HepG2 (cell line): ENCODE data around the gene COA7. TPM values are rescaled to one million over a fixed set of nuclear protein-coding genes. Genes with fewer than 3 reads are reported as not detected.

ENCODE experiments used
- ATAC-seq: fragments of 200-7000 bp; cut with Tn5 transposase; 3 replicates; pipeline ENCODE4 v1.9.1; 2020; ENCODE audit warnings: mild to moderate bottlenecking, moderate library complexity
- BruUV-seq: library from RNA; stranded (reverse); fragments of 400-500 nt; replicated peaks from 2 replicates; lab custom pipeline; 2021; lab: Mats Ljungman, UMichigan
- CTCF ChIA-PET: fragments of 300-600 bp; formaldehyde crosslinking; extraction: SDS; loops from one replicate; lab custom pipeline; 2021; ENCODE audit warnings: low total read pairs, inconsistent platforms, low intra/inter-chr PET ratio; lab: Yijun Ruan, JAX
- POLR2A ChIA-PET: fragments of 350-600 bp; sonication (Branson Sonifier 250); formaldehyde crosslinking; loops from one replicate; lab custom pipeline; 2020; ENCODE audit warnings: antibody characterized with exemption, inconsistent platforms; lab: Yijun Ruan, JAX
- DNase-seq: peaks from one replicate; pipeline ENCODE4 v3.0.0-alpha.2; 2015; ENCODE audit warnings: low spot score
- FAIRE-seq: peaks from 3 replicates; lab custom pipeline; 2011; peaks lifted over from hg19 to GRCh38; lab: Jason Lieb, UNC
- H2AFZ ChIP-seq: one replicate; pipeline ENCODE4 v1.6.1; 2011; ENCODE audit warnings: low read length, inconsistent platforms
- H3K27ac ChIP-seq: fragments of 300-600 bp; 3 replicates; pipeline ENCODE4 v1.8.0; 2011; ENCODE audit warnings: mixed run types, mild to moderate bottlenecking, mixed read lengths, low read length, inconsistent platforms; ENCODE audit not compliant: insufficient read depth; ENCODE audit errors: extremely low read length
- H3K27me3 ChIP-seq, 2 experiments: fragments of 200-600 bp in 1 of 2; 2 replicates in 1 of 2; 3 replicates in 1 of 2; pipeline versions ENCODE4 v1.6.0 to v1.8.0; 2011; ENCODE audit warnings: low read length in 2 of 2, mild to moderate bottlenecking in 2 of 2, moderate library complexity in 2 of 2, inconsistent platforms in 1 of 2; ENCODE audit not compliant: insufficient read depth in 2 of 2, control insufficient read depth in 1 of 2
- H3K36me3 ChIP-seq, 2 experiments: fragments of 200-600 bp in 1 of 2; replicated peaks in 1 of 2; 2 replicates in 1 of 2; 3 replicates in 1 of 2; pipeline versions ENCODE4 v1.5.1 to v1.8.0; 2011; ENCODE audit warnings: low read length in 2 of 2, inconsistent platforms in 1 of 2; ENCODE audit not compliant: insufficient read depth in 2 of 2, control insufficient read depth in 1 of 2
- H3K4me1 ChIP-seq: 2 replicates; pipeline ENCODE4 v1.5.1; 2012; ENCODE audit warnings: low read length, inconsistent platforms; ENCODE audit not compliant: insufficient read depth
- H3K4me2 ChIP-seq: 2 replicates; pipeline ENCODE4 v1.6.0; 2011; ENCODE audit warnings: low read depth, low read length, inconsistent platforms
- H3K4me3 ChIP-seq, 3 experiments: fragments of 200-600 bp in 1 of 3; sonication (generic), shearing (Covaris generic) in 1 of 3; replicated peaks in 1 of 3; 2 replicates each; pipeline ENCODE4 v1.5.1; 2011 to 2016; ENCODE audit warnings: low read length in 3 of 3, inconsistent platforms in 2 of 3, low read depth in 2 of 3, mild to moderate bottlenecking in 2 of 3, control low read depth in 1 of 3, mixed read lengths in 1 of 3; ENCODE audit not compliant: insufficient read depth in 1 of 3
- H3K79me2 ChIP-seq: one replicate; pipeline ENCODE4 v1.6.1; 2011; ENCODE audit warnings: low read length, inconsistent platforms; ENCODE audit not compliant: insufficient read depth
- H3K9ac ChIP-seq: 2 replicates; pipeline ENCODE4 v1.6.0; 2011; ENCODE audit warnings: mild to moderate bottlenecking, low read depth, low read length, inconsistent platforms; ENCODE audit not compliant: insufficient read depth
- H3K9me3 ChIP-seq: 2 replicates; pipeline ENCODE4 v1.5.1; 2012; ENCODE audit warnings: mild to moderate bottlenecking, low read length
- H4K20me1 ChIP-seq: 2 replicates; pipeline ENCODE4 v1.6.0; 2011; ENCODE audit warnings: inconsistent platforms, mild to moderate bottlenecking, low read length, moderate library complexity; ENCODE audit not compliant: insufficient read depth
- HCFC1 ChIP-seq: fragments of 150-350 bp; IDR thresholded peaks from 2 replicates; pipeline ENCODE4 v1.6.1; 2014; ENCODE audit warnings: low read depth, low read length
- MBNL3 ChIP-seq: fragments of 250-450 bp; sonication (Bioruptor Pico); conservative IDR thresholded peaks from 2 replicates; pipeline ENCODE4 v1.8.0; 2022; ENCODE audit warnings: mild to moderate bottlenecking, inconsistent platforms
- PAF1 ChIP-seq: IDR thresholded peaks from 2 replicates; pipeline ENCODE4 v1.6.1; 2016; ENCODE audit warnings: missing genetic modification reagents, missing compliant biosample characterization
- ZBTB20 ChIP-seq: sonication (generic); formaldehyde crosslinking; IDR thresholded peaks from 2 replicates; pipeline ENCODE4 v1.8.1; 2023; ENCODE audit warnings: missing genetic modification reagents, low read depth, mild to moderate bottlenecking, borderline replicate concordance
- ZBTB38 ChIP-seq: sonication (generic); formaldehyde crosslinking; IDR thresholded peaks from 2 replicates; pipeline ENCODE4 v1.5.1; 2020; ENCODE audit warnings: mild to moderate bottlenecking, missing genetic modification reagents
- ZNF331 ChIP-seq: sonication (generic); formaldehyde crosslinking; IDR thresholded peaks from 2 replicates; pipeline ENCODE4 v1.4.0; 2020; ENCODE audit warnings: missing genetic modification reagents
- ZNF496 ChIP-seq: sonication (generic); formaldehyde crosslinking; IDR thresholded peaks from 2 replicates; pipeline ENCODE4 v1.8.1; 2023; ENCODE audit warnings: mild to moderate bottlenecking, moderate library complexity, missing genetic modification reagents; ENCODE audit not compliant: insufficient replicate concordance
- ZNF746 ChIP-seq: sonication (generic); formaldehyde crosslinking; IDR thresholded peaks from 2 replicates; pipeline ENCODE4 v1.8.0; 2022; ENCODE audit warnings: mild to moderate bottlenecking, missing genetic modification reagents
- ZNF775 ChIP-seq: sonication (generic); formaldehyde crosslinking; IDR thresholded peaks from 2 replicates; pipeline ENCODE4 v1.4.0; 2020; ENCODE audit warnings: missing genetic modification reagents, mild to moderate bottlenecking, moderate library complexity, borderline replicate concordance
- ZNF792 ChIP-seq: IDR thresholded peaks from 2 replicates; pipeline ENCODE4 v1.6.1; 2016
- WGBS: methylation state at CpG from one replicate; pipeline ENCODE4 v1.1.6; 2017; ENCODE audit warnings: low lambda C conversion rate; 5-methylcytosine and 5-hydroxymethylcytosine counted together
- in situ Hi-C: cut with HindIII; loops from 2 replicates; pipeline ENCODE4 v1.10.0; 2017; ENCODE audit warnings: low pct_unique_long_range_greater_than_20kb; ENCODE audit not compliant: extremely low pct_ligation_motif_present
- intact Hi-C: fragments of 100-400 bp; cut with micrococcal nuclease; formaldehyde crosslinking; loops from one replicate; pipeline ENCODE4 v1.10.0; 2022; ENCODE audit not compliant: unreplicated experiment
- polyA plus RNA-seq, 8 experiments: library from polyadenylated mRNA; depleted of rRNA in 3 of 8; stranded (reverse) in 7 of 8; unstranded in 1 of 8; fragments of >200 nt; fragmentation: Illumina TruSeq in 4 of 8; extraction: Trizol in 4 of 8; gene quantifications; 2 replicates each; pipeline versions ENCODE4 v1.2.1 to v1.2.3, GENCODE V29; 2011 to 2016; ENCODE audit warnings: low read depth in 4 of 8, missing spikeins in 1 of 8, mixed read lengths in 1 of 8; ENCODE audit not compliant: insufficient read depth in 1 of 8
- total RNA-seq, 5 experiments: library from RNA; depleted of rRNA; stranded (reverse); fragments of >200 nt; fragmentation: Illumina TruSeq; extraction: Trizol; gene quantifications; 2 replicates each; pipeline ENCODE4 v1.2.3, GENCODE V29; 2016; ENCODE audit warnings: low read depth in 1 of 5
- TF ChIP-seq, protein P1 (sequence below): sonication (generic); formaldehyde crosslinking; IDR thresholded peaks from 2 replicates; pipeline ENCODE4 v1.9.0; 2021; ENCODE audit warnings: missing genetic modification reagents, borderline replicate concordance
- TF ChIP-seq, protein P2 (sequence below), 2 experiments: sonication (generic) in 1 of 2; formaldehyde crosslinking in 1 of 2; IDR thresholded peaks; 2 replicates each; pipeline versions ENCODE4 v1.6.1 to v1.9.0; 2014 to 2022; ENCODE audit warnings: antibody characterized with exemption in 1 of 2, borderline replicate concordance in 1 of 2, inconsistent platforms in 1 of 2, low read depth in 1 of 2, missing genetic modification reagents in 1 of 2
- TF ChIP-seq, protein P3 (sequence below): sonication (generic); formaldehyde crosslinking; IDR thresholded peaks from 2 replicates; pipeline ENCODE4 v1.4.0; 2020; ENCODE audit warnings: missing genetic modification reagents

COA7 gene
- total and polyA plus RNA-seq, 2 of the 13 experiments (the other 11 are each of a cell fraction or from before 2014, with no cell fraction given): 12.3 to 30.4 TPM

DNA sequence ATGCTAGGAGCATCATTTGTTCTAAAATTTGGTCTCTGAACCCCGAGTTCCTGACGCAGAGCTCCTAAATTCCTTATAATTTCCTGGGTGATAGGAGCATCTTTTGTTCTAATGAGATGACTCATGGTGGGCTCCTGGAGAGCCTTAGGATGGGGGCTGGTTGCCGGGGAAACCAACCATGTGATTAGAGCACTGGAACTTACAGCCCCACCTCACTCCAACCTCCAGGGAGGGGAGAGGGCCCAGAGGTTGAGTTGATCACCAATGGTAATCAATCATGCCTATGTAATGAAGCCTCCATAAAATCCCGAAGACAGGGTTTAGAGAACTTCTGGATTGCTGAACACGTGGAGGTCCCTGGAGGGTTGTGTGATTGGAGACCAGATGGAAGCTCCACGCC lies 57.5 kb downstream of the COA7 start (continued):
- TF ChIP-seq, protein P1, sequence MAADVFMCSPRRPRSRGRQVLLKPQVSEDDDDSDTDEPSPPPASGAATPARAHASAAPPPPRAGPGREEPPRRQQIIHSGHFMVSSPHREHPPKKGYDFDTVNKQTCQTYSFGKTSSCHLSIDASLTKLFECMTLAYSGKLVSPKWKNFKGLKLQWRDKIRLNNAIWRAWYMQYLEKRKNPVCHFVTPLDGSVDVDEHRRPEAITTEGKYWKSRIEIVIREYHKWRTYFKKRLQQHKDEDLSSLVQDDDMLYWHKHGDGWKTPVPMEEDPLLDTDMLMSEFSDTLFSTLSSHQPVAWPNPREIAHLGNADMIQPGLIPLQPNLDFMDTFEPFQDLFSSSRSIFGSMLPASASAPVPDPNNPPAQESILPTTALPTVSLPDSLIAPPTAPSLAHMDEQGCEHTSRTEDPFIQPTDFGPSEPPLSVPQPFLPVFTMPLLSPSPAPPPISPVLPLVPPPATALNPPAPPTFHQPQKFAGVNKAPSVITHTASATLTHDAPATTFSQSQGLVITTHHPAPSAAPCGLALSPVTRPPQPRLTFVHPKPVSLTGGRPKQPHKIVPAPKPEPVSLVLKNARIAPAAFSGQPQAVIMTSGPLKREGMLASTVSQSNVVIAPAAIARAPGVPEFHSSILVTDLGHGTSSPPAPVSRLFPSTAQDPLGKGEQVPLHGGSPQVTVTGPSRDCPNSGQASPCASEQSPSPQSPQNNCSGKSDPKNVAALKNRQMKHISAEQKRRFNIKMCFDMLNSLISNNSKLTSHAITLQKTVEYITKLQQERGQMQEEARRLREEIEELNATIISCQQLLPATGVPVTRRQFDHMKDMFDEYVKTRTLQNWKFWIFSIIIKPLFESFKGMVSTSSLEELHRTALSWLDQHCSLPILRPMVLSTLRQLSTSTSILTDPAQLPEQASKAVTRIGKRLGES: no peak

DNA sequence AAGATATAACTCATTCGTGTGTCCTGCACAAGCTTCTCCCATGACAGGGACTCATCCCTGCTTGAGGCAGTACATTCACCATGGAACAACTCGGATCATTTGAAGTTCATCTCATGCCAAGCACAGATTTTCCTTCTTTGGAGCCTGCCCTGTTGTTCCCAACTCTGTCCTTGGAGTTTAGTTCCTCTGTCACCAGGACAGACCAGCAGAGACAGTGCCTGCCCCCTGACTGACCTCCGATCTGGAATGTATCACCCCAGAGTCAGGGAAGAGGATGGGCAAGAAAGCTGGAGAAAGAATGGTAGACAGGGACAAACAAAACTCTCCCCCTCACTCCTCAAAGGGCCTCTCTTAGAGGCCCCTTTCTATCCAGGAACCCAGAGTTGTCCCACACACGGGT lies 60.2 kb downstream of the COA7 start:
- Histone ChIP-seq H3K9ac (no peak overlapping the region), H3K4me1 (peaks cover 30% of the 10 kb centered on the region), H3K36me3 (no peaks in the 10 kb centered on the region), H3K79me2 (no peaks in the 10 kb centered on the region), H3K4me2 (no peak overlapping the region), H3K27ac (no peak overlapping the region), H2AFZ (no peak overlapping the region), H3K4me3 (no peak overlapping the region), H3K9me3 (no peaks in the 10 kb centered on the region), H4K20me1 (no peaks in the 10 kb centered on the region), H3K27me3 (no peaks in the 10 kb centered on the region; a peak in 1 of 5 replicates)
- in situ Hi-C loops: no loop called here
- no peak for DNase-seq
- 20% methylated on average over 3 of the region's 4 CpGs for WGBS
- BruUV-seq: no TSS peak
- peak; percentile 29; the same call in 1 of the 3 replicates for ATAC-seq
- POLR2A ChIA-PET: interaction anchor here (1.4 kb wide), 1 partner anchor 14 kb away, joined by 5 read pairs; no protein-coding TSS in a partner anchor
- no peak for FAIRE-seq
- TF ChIP-seq ZBTB38 (CRISPR knock-in tag) (no peak), PAF1 (no peak), MBNL3 (CRISPR knock-in tag) (no peak), HCFC1 (no peak), ZBTB20 (CRISPR knock-in tag) (no peak), ZNF775 (no peak), ZNF496 (no peak), ZNF746 (CRISPR knock-in tag) (no peak), ZNF792 (CRISPR knock-in tag) (no peak), ZNF331 (no peak)
- TF ChIP-seq, protein P2, sequence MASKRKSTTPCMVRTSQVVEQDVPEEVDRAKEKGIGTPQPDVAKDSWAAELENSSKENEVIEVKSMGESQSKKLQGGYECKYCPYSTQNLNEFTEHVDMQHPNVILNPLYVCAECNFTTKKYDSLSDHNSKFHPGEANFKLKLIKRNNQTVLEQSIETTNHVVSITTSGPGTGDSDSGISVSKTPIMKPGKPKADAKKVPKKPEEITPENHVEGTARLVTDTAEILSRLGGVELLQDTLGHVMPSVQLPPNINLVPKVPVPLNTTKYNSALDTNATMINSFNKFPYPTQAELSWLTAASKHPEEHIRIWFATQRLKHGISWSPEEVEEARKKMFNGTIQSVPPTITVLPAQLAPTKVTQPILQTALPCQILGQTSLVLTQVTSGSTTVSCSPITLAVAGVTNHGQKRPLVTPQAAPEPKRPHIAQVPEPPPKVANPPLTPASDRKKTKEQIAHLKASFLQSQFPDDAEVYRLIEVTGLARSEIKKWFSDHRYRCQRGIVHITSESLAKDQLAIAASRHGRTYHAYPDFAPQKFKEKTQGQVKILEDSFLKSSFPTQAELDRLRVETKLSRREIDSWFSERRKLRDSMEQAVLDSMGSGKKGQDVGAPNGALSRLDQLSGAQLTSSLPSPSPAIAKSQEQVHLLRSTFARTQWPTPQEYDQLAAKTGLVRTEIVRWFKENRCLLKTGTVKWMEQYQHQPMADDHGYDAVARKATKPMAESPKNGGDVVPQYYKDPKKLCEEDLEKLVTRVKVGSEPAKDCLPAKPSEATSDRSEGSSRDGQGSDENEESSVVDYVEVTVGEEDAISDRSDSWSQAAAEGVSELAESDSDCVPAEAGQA (IDR thresholded peaks at IDR 0.05; ENCODE audit: low read depth): no peak
- TF ChIP-seq, protein P2 (CRISPR knock-in tag; IDR thresholded peaks at IDR 0.05; ENCODE audit: borderline replicate concordance): no peak
- TF ChIP-seq, protein P3, sequence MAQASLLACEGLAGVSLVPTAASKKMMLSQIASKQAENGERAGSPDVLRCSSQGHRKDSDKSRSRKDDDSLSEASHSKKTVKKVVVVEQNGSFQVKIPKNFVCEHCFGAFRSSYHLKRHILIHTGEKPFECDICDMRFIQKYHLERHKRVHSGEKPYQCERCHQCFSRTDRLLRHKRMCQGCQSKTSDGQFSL: no peak
- TF ChIP-seq, all 625 proteins: peak for 0
- intact Hi-C loops: no loop called here
- CTCF ChIA-PET: no interaction called here
